Measurements from ENCODE around the gene CUL9. TPM values are rescaled to one million over a fixed set of nuclear protein-coding genes. Genes with fewer than 3 reads are reported as not detected.

Gene CUL9
- total RNA-seq, 1 donor from 2014 or later = 57.0 TPM

- H3K27me3 Mint-ChIP-seq = peaks cover 40% of the 10 kb centered on the region
- H3K4me1 Mint-ChIP-seq (ENCODE audit: low read depth) = peaks cover 6% of the 10 kb centered on the region
- no peak for DNase-seq (ENCODE audit: low spot score, unreplicated experiment)
- H3K4me3 Mint-ChIP-seq (ENCODE audit: low read depth) = no peak overlapping the region
- TF ChIP-seq CTCF (IDR thresholded peaks at IDR 0.05; ENCODE audit: unreplicated experiment) = no peak
- H3K27ac Mint-ChIP-seq = peak overlapping the region; percentile 90
- no peaks in the 10 kb centered on the region for H3K9me3 Mint-ChIP-seq (ENCODE audit: low read depth)
- no peaks in the 10 kb centered on the region for H3K36me3 Mint-ChIP-seq (ENCODE audit: insufficient read depth)
Measured at GRCh38 chr6:43262000-43262779, 80.2 kb downstream of the CUL9 start.

- Mint-ChIP-seq H3K4me3 (ENCODE audit: low read depth) (no peak overlapping the region), H3K36me3 (ENCODE audit: insufficient read depth) (no peaks in the 10 kb centered on the region), H3K27ac (no peak overlapping the region), H3K27me3 (peaks cover 46% of the 10 kb centered on the region), H3K4me1 (ENCODE audit: low read depth) (peaks cover 12% of the 10 kb centered on the region), H3K9me3 (ENCODE audit: low read depth) (no peaks in the 10 kb centered on the region)
- no peak for TF ChIP-seq CTCF (IDR thresholded peaks at IDR 0.05; ENCODE audit: unreplicated experiment)
- DNase-seq (ENCODE audit: low spot score, unreplicated experiment) = no peak
Measured at GRCh38 chr6:43262780-43263313, 80.9 kb downstream of the CUL9 start.

- DNase-seq (ENCODE audit: low spot score, unreplicated experiment) = peak; percentile 63
- no peak overlapping the region for H3K4me3 Mint-ChIP-seq (ENCODE audit: low read depth)
- no peaks in the 10 kb centered on the region for H3K9me3 Mint-ChIP-seq (ENCODE audit: low read depth)
- peaks cover 53% of the 10 kb centered on the region for H3K27me3 Mint-ChIP-seq
- no peak overlapping the region for H3K27ac Mint-ChIP-seq
- H3K36me3 Mint-ChIP-seq (ENCODE audit: insufficient read depth) = no peaks in the 10 kb centered on the region
- peak; percentile 79 for TF ChIP-seq CTCF (IDR thresholded peaks at IDR 0.05; ENCODE audit: unreplicated experiment)
- peaks cover 15% of the 10 kb centered on the region for H3K4me1 Mint-ChIP-seq (ENCODE audit: low read depth)
Measured at GRCh38 chr6:43263314-43264178, 81.5 kb downstream of the CUL9 start.

GRCh38 chr6:43264599-43265145 lies 82.7 kb downstream of the CUL9 start:
- no peaks in the 10 kb centered on the region for H3K9me3 Mint-ChIP-seq (ENCODE audit: low read depth)
- H3K27ac Mint-ChIP-seq = no peak overlapping the region
- DNase-seq (ENCODE audit: low spot score, unreplicated experiment) = no peak
- H3K4me1 Mint-ChIP-seq (ENCODE audit: low read depth) = peaks cover 15% of the 10 kb centered on the region
- TF ChIP-seq CTCF (IDR thresholded peaks at IDR 0.05; ENCODE audit: unreplicated experiment) = no peak
- H3K27me3 Mint-ChIP-seq = peaks cover 61% of the 10 kb centered on the region
- H3K4me3 Mint-ChIP-seq (ENCODE audit: low read depth) = no peak overlapping the region
- no peaks in the 10 kb centered on the region for H3K36me3 Mint-ChIP-seq (ENCODE audit: insufficient read depth)

GRCh38 chr6:43265564-43265963 lies 83.6 kb downstream of the CUL9 start:
- Mint-ChIP-seq H3K36me3 (ENCODE audit: insufficient read depth) (no peaks in the 10 kb centered on the region), H3K27ac (no peak overlapping the region), H3K27me3 (peaks cover 66% of the 10 kb centered on the region), H3K4me1 (ENCODE audit: low read depth) (peaks cover 18% of the 10 kb centered on the region), H3K4me3 (ENCODE audit: low read depth) (no peak overlapping the region), H3K9me3 (ENCODE audit: low read depth) (no peaks in the 10 kb centered on the region)
- no peak for TF ChIP-seq CTCF (IDR thresholded peaks at IDR 0.05; ENCODE audit: unreplicated experiment)
- no peak for DNase-seq (ENCODE audit: low spot score, unreplicated experiment)

Measured in progenitor cell of endocrine pancreas (in vitro differentiated cells).